GM18526 (cell line): Measurements from ENCODE around the gene SNAI1.

Experiments
- POLR2A ChIP-seq: IDR thresholded peaks from 3 replicates; pipeline ENCODE4 v1.6.1; 2011; ENCODE audit not compliant: insufficient read length; ENCODE audit errors: extremely low read depth

The SNAI1 gene

GRCh38 chr20:49981218-49982071, 1.3 kb upstream of the SNAI1 start:
- no peak for TF ChIP-seq POLR2A

- no peak for TF ChIP-seq POLR2A
Measured at GRCh38 chr20:49982072-49982345, 771 bp upstream of the SNAI1 start.

GRCh38 chr20:49983123-49983847, 505 bp downstream of the SNAI1 start:
- TF ChIP-seq POLR2A: no peak

- no peak for TF ChIP-seq POLR2A
Measured at GRCh38 chr20:49983848-49984408, 1.1 kb downstream of the SNAI1 start.

- TF ChIP-seq POLR2A: no peak
Measured at GRCh38 chr20:49984426-49985153, 1.8 kb downstream of the SNAI1 start.

- no peak for TF ChIP-seq POLR2A
Measured at GRCh38 chr20:49985157-49985556, 2.4 kb downstream of the SNAI1 start.

- no peak for TF ChIP-seq POLR2A
Measured at GRCh38 chr20:49985617-49986016, 2.8 kb downstream of the SNAI1 start.

GRCh38 chr20:49986049-49986448, 3.3 kb downstream of the SNAI1 start:
- no peak for TF ChIP-seq POLR2A

GRCh38 chr20:49987015-49987867, 4.5 kb downstream of the SNAI1 start:
- TF ChIP-seq POLR2A: no peak

- TF ChIP-seq POLR2A: no peak
Measured at GRCh38 chr20:49987868-49988690, 5.3 kb downstream of the SNAI1 start.

- no peak for TF ChIP-seq POLR2A
Measured at GRCh38 chr20:49989234-49990065, 6.7 kb downstream of the SNAI1 start.

- no peak for TF ChIP-seq POLR2A
Measured at GRCh38 chr20:49990271-49990720, 7.5 kb downstream of the SNAI1 start.

- TF ChIP-seq POLR2A: no peak
Measured at GRCh38 chr20:49993301-49993751, 10.5 kb downstream of the SNAI1 start.
